Measurements from ENCODE around the gene ADCY4. TPM values are rescaled to one million over a fixed set of nuclear protein-coding genes. Genes with fewer than 3 reads are reported as not detected.
"Not testable (repeated sequence)": the region's sequence is repeated elsewhere in the genome, so short reads cannot be mapped to it uniquely, and the experiment has no call there.

The ADCY4 gene
- total RNA-seq, 1 experiment from 2014 or later: not detected

- no peak for DNase-seq (ENCODE audit: low spot score)
Measured at GRCh38 chr14:24366721-24367513, 32.0 kb upstream of the ADCY4 start.

- no peak for DNase-seq (ENCODE audit: low spot score)
Measured at GRCh38 chr14:24366413-24366720, 31.5 kb upstream of the ADCY4 start.

DNA sequence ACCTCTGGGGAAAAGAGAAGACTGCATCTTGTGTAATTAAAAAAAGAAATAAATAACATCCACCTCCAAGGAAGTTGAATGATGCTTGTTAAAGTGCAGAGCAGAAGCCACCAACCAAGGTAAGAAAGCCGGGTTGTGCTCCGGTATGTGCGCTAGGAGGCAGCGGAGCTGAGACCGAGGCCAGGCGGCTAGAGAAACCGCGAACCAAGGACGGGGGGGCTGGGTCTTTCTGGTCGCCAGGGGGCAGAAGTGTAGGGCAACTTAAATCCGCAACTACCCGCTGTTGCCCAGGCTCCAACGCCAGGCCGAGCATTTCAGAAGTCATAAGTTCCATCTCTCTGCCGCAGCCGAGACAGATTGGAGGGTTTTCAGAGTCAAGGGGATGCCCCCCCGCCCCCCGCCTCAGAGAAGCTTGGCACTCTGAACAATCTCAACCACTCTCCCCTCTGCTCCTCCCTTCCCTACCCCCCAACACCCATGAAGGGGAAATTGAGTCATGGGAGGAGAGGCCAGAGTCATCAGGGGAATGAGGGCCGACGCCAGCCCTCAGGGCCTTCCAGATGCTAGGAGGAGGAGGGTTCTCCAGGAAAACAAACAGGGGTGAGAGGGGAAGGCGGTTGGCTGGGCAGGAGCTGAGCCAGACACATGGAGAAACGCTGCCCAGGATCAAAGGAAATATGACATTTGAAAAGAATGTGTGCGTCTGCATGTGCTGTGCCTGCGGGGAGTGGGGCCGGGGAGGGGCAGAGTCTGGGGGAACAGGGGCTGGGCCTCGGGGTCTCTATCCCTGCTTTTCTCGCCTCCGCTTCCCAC lies 30.9 kb upstream of the ADCY4 start:
- no peak for DNase-seq (ENCODE audit: low spot score)

GRCh38 chr14:24364841-24365240 lies 30.0 kb upstream of the ADCY4 start:
- DNase-seq (ENCODE audit: low spot score): no peak

GRCh38 chr14:24363401-24363800 lies 28.5 kb upstream of the ADCY4 start:
- no peak for DNase-seq (ENCODE audit: low spot score)

DNA sequence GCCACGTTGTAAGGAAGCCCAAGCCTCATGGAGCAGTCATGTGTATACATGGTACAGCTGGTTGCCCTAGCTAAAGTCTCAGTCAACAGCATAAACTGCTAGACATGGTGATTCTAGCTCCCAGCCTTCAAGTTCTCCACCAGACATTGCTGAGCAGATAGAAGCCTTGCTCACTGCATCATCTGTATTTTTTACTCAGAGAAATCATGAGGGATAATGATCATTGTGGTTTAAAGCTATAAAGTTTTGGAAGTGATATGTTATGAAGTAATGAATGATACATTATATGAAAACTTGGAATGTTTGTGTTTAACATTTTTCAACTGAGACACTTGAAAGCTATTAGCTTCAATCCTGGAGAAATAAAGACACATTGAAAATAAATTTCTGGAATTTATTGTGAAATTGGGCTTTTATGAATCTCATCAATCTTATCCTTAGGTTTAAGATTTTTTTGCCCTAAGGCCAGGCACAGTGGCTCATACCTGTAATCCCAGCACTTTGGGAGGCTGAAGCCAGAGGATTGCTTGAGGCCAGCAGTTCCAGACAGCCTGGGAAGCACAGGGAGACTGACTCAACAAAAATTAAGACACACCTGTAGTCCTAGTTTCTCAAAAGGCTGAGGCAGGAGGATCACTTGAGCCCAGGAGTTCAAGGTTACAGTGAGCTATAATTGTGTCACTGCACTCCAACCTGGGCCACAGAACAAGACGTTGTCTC lies 27.5 kb upstream of the ADCY4 start:
- no peak for DNase-seq (ENCODE audit: low spot score)

- no peak for DNase-seq (ENCODE audit: low spot score)
Measured at GRCh38 chr14:24361326-24361725, 26.5 kb upstream of the ADCY4 start.

- no peak for DNase-seq (ENCODE audit: low spot score)
Measured at GRCh38 chr14:24360281-24360680, 25.4 kb upstream of the ADCY4 start.

DNA sequence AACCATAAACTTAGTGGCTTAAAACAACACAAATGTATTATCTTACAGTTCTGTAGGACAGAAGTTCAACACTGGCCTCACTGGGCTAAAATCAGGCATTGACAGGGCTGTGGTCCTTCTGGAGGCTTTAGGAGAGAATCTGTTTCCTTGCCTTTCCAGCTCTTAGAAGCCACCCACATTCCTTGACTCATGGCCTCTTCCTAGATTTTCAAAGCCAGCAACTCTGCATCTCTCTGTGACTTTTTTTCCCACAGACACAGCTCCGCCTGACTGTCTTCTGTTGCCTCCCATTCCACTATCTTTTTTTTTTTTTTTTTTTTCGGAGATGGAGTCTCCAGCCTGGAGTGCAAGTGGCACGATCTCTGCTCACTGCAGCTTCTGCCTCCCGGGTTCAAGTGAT lies 21.3 kb upstream of the ADCY4 start:
- DNase-seq (ENCODE audit: low spot score): no peak

GRCh38 chr14:24355009-24355408 lies 20.1 kb upstream of the ADCY4 start:
- DNase-seq (ENCODE audit: low spot score): no peak

DNA sequence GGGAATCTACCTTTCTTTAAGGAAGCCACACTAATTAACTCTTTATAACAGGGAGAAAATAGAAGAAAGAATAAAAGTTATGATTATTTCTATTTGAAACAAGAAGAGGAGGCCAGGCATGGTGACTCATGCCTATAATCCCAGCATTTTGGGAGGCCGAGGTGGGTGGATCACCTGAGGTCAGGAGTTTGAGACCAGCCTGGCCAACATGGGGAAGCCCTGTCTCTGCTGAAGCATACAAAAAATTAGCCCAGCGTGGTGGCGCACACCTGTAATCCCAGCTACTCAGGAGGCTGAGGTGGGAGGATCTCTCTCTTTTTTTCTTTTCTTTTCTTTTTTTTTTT lies 19.6 kb upstream of the ADCY4 start:
- not testable (repeated sequence) for DNase-seq (ENCODE audit: low spot score)

DNA sequence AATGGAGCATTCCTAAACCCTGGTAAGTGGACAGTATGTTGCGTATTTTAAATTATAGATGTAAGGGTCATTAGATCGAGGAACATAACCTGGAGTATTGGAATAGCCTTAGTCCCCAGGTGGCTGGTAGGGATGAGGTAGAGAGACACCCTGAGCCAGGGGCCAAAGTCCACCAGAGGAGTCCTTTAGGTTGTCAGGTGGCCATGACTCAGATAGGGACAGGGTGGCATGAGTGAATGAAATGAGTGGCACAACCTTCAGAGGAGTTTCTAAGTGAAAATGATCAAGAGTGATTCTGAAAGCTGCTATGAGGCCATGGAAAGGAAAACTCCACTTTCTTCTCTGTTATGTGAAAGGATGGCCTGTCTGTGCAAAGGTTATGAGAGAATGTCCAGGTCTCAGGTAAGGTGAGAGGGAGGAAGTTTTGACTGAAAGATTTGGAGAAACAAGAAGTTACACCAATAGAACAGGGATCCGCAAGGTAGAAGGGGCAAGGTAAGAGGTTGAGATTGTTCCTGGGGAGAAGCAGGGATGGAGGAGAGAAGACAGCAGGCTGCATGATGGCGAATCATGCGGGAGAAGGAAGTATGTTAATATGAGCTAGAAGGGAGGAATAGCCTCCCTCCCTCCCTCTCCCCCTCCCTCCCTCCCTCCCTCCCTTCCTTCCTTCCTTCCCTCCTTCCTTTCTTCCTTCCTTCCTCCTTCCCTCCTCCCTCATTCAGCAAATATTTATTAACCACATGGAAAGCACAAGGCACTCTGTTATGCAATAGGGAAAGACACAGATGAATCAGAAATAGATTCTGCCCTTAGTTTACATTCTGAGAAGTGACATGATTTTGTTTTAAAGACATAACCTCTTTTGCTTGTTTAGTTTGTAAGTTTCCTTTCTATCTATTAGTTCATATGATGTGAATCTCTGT lies 18.9 kb upstream of the ADCY4 start:
- no peak for DNase-seq (ENCODE audit: low spot score)

- no peak for DNase-seq (ENCODE audit: low spot score)
Measured at GRCh38 chr14:24351517-24351916, 16.6 kb upstream of the ADCY4 start.

- DNase-seq (ENCODE audit: low spot score): no peak
Measured at GRCh38 chr14:24349742-24350141, 14.9 kb upstream of the ADCY4 start.

- no peak for DNase-seq (ENCODE audit: low spot score)
Measured at GRCh38 chr14:24348186-24348585, 13.3 kb upstream of the ADCY4 start.

- DNase-seq (ENCODE audit: low spot score): no peak
Measured at GRCh38 chr14:24347134-24347533, 12.3 kb upstream of the ADCY4 start.

DNA sequence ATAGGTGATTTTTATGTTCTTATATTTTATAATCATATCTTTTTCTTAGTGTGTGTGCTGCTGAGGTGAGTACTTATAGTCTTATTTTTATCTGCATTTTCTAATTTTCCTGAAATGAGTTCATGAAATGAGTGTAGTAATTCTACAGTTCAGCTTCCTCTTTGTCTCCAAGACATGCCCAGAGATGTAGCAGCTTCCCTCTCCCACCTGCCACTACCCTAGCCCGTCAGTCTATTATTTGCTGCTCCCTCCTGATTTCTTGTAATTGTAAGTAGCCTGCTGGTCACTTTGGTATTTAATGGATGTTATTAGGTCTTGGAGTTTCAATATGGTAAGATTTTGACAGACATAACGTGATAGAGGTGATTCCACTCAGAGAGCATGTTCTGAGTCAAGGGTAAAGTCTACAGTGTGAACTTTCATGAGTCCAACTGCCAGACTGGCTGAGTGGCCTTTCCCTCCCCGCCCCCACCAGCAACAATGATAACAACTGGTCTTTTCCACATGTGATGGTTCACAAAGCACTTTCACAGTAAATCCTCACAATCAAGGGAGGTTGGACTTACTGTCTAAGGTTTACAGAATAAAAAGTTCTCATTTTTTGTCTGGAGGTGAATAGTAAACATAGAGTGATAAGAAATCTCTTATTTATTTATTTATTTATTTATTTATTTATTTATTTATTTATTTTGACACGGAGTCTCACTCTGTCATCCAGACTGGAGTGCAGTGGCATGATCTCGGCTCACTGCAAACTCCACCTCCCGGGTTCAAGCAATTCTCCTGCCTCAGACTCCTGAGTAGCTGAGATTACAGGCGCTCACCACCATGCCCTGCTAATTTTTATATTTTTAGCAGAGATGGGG lies 9.2 kb upstream of the ADCY4 start:
- no peak for DNase-seq (ENCODE audit: low spot score)

DNA sequence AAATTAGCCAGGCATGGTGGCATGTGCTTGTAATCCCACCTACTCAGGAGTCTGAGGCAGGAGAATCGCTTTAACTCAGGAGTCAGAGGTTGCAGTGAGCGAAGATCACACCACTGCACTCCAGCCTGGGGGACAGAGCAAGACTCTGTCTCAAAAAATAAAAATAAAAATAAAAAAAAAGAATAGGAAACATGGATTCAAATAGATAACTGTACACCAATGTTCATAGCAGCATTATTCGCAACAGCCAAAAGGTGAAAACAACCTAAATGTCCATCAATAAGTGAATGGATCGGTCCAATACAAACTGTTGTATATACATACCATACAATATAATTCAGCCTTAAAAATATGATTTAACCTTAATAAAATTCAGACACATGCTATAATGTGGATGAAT lies 8.0 kb upstream of the ADCY4 start:
- no peak for DNase-seq (ENCODE audit: low spot score)

- no peak for DNase-seq (ENCODE audit: low spot score)
Measured at GRCh38 chr14:24340606-24341005, 5.7 kb upstream of the ADCY4 start.

DNA sequence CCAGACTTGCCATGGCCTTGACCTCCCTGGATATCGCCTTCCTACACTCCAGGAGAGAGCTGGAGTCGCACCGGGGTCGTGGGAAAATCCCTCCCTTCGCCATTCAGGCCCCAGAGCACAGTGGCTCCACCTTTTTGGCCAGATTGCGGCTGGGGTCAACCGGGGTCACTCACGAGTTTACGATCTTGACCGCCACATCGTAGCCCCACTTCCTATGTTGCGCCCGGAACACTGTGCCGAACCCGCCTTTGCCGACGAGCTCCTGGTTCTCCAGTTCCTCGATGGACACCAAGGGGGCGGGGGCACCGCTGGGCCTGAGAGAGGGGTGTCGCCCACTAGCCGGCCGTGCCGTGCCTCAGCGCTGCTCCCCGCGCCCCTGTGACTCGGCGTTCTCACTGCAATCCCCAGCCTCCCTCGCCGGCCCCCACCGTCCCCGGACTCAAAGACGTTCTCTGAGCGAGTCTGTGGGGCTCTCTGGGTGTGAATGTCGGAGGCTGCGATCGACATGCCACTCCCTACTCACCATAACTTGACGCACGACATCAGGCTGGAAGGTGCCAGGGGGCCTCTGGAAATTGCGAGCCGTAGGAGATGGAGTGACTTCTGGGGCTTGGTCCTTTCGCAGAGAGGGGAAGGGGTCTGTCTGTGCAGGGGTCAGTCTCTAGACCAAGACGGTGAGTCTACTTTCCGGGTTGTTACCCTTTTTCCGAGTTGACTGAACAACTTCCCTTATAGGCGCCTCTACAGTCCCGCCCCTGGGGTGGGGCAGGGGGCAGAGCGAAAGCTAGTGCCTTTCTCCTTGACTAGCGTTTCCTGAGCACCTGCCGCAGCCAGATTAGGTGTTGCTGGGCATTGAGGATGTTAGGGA lies 4.6 kb upstream of the ADCY4 start, which contains the start of gene RIPK3:
TSS of gene RIPK3 (minus strand) at position 708 of the 868 bp plus-strand sequence. CDS start at position 543, 165 bp downstream.
- no peak for DNase-seq (ENCODE audit: low spot score)

All from A172 (cell line).